ENCODE measurements around the gene WASF2. TPM values are rescaled to one million over a fixed set of nuclear protein-coding genes. Genes with fewer than 3 reads are reported as not detected.

Gene WASF2
- total RNA-seq, 2 donors from 2014 or later = 42.0 to 63.6 TPM

DNA sequence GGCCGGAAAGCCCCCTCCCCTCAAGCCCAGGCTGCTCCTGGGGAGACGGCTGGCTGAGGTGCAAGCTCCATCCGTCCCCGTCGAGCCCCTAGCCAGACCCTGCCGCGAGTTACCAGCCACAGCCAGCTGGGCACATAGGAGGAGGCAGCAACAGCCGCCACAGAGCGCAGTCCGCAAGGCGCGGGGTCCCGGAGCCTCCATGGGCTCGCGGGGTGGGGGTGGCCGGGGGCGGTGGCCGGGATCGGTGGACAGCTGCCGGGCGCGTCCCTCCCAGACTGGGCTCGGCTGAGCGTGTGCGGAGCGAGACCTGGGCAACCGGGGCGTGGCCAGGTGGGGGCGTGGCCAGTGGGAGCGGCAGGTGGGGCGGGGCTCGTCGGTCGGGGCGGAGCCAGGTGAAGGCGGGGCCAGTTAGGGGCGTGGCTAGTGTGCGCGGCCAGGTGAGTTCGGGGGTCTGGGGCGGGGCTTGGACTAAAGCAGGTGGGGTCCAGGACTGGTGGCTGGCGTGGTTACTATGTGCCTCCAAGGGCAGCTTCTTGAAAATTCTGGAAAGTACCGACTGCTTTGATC, 106.8 kb downstream of the WASF2 start, which contains the start of gene CD164L2:
CD164L2 (minus strand) TSS at position 295 of the 567 bp plus-strand sequence; CDS start at position 201, 94 bp downstream.
- peak; percentile 84 for DNase-seq (ENCODE audit: low spot score)
- H3K36me3 ChIP-seq = no peaks in the 10 kb centered on the region
- H3K4me1 ChIP-seq (replicated peaks) = peaks cover 4% of the 10 kb centered on the region
- WGBS = 25% methylated on average over 12 of the region's 43 CpGs
- peak within 1 kb of the TSS; percentile 21 to 41 for H3K4me3 ChIP-seq
- TF ChIP-seq, protein P1, sequence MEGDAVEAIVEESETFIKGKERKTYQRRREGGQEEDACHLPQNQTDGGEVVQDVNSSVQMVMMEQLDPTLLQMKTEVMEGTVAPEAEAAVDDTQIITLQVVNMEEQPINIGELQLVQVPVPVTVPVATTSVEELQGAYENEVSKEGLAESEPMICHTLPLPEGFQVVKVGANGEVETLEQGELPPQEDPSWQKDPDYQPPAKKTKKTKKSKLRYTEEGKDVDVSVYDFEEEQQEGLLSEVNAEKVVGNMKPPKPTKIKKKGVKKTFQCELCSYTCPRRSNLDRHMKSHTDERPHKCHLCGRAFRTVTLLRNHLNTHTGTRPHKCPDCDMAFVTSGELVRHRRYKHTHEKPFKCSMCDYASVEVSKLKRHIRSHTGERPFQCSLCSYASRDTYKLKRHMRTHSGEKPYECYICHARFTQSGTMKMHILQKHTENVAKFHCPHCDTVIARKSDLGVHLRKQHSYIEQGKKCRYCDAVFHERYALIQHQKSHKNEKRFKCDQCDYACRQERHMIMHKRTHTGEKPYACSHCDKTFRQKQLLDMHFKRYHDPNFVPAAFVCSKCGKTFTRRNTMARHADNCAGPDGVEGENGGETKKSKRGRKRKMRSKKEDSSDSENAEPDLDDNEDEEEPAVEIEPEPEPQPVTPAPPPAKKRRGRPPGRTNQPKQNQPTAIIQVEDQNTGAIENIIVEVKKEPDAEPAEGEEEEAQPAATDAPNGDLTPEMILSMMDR (IDR thresholded peaks at IDR 0.05) = no peak
- TF ChIP-seq POLR2A (IDR thresholded peaks at IDR 0.05) = peak; percentile 47
- TF ChIP-seq POLR2AphosphoS5 (IDR thresholded peaks at IDR 0.05) = peak; percentile 68
- no peaks in the 10 kb centered on the region for H3K27me3 ChIP-seq (replicated peaks; ENCODE audit: insufficient read depth)
- H3K9me3 ChIP-seq = no peaks in the 10 kb centered on the region
- intact Hi-C loops (cut with DNase I) = loop anchor here (10.0 kb wide), 1 partner anchor 278 kb away; no protein-coding TSS in a partner anchor
- H3K27ac ChIP-seq = peak within 1 kb of the TSS in 1 of 2 donors; percentile 30

DNA sequence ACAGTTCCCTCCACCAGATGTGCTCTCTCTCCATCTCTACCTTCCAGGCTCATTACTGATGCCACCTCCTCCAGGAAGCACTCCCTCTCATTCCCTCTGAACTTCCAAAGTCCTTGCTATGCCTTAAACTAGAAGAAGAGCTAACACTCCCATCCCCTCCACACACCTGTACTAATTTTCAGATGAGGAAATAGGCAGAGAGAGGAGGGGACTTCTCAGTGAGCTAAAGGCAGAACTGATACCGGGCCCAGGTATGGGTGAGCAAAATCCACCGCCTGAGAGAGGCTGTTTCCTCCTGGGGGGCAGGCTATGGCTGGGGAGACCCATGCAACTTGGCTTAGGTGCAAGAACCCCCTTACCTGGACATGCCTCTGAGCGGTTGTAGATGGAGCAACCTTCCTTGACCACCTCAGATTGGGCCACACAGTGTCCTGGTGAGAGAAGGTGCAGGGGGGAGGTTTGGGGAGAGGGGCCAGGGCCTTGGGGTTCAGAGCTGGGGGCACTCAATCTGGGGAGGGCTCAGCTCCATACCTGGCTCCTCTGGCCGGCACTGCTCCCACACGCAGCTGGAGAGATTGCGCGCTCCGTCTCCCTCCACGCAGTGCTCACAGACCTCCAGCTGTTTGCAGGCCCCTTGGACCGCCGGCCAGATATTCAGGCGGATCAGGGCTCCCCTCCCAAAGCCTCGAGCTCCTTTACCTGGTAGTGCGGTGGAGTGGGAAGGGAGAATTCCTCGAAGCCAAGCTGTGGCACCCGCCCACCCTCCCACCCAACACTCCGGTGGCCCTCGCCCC, 107.8 kb downstream of the WASF2 start:
- H3K4me3 ChIP-seq = no peak overlapping the region
- 65% methylated on average over 18 of the region's 18 CpGs for WGBS
- H3K4me1 ChIP-seq (replicated peaks) = peaks cover 4% of the 10 kb centered on the region
- H3K36me3 ChIP-seq = no peaks in the 10 kb centered on the region
- no peak for DNase-seq (ENCODE audit: low spot score)
- no peaks in the 10 kb centered on the region for H3K27me3 ChIP-seq (replicated peaks; ENCODE audit: insufficient read depth)
- no peak for TF ChIP-seq POLR2A (IDR thresholded peaks at IDR 0.05)
- TF ChIP-seq, protein P1 (IDR thresholded peaks at IDR 0.05) = no peak
- TF ChIP-seq POLR2AphosphoS5 (IDR thresholded peaks at IDR 0.05) = no peak
- H3K27ac ChIP-seq = no peak overlapping the region
- intact Hi-C loops (cut with DNase I) = loop anchor here (10.0 kb wide), 1 partner anchor 277 kb away; no protein-coding TSS in a partner anchor
- no peaks in the 10 kb centered on the region for H3K9me3 ChIP-seq

DNA sequence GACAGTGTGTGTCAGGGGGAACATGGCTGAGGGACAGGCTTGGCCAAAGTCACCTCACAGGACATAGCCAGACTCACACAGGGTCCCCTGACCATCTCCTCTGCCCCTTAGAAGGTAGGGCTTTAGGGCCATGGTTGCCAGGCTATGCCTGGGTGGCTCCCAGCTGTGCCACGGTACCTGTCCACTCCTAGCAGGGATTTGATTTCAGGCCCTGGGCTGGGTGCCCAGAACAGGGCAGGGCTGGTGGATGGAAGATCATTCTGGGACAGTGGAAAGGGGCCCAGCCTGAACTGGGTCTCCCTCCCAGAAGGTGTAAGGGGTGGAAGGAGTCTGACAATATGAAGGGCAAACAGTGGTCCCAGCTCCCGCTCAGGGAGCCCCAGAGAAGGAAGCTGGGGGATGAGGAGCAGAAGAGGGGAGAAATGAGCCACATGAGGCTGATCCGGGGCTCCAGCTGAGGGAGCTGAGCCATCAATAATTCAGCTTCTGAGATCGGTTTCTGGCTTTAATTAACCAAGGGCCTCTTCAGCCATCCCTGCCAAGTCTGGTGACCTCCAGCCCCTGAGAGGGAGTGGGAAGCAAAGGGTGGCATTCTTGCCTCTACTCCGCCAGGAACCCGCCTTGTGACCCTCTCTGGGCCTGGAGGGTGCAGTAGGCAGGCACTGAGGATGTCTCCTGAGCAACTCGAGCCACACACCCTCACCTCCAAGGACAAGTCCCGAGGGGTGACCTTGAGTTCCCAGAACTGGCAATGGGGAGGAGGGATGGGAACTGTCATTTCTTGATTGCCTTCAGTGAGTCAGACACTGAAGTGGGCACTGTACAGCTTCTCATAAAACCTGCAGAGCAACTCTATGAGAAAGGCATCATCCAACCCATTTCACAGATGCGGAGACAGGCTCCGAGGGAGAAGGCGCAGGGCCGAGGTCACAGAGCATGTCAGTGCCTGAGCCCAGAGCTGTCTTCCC, 108.9 kb downstream of the WASF2 start:
- no peak overlapping the region for H3K4me3 ChIP-seq
- peak overlapping the region in 1 of 2 donors; percentile 48 for H3K27ac ChIP-seq
- TF ChIP-seq, protein P1 (IDR thresholded peaks at IDR 0.05) = no peak
- no peak for TF ChIP-seq POLR2A (IDR thresholded peaks at IDR 0.05)
- TF ChIP-seq POLR2AphosphoS5 (IDR thresholded peaks at IDR 0.05) = no peak
- intact Hi-C loops (cut with DNase I) = loop anchor here (10.0 kb wide), 1 partner anchor 276 kb away; no protein-coding TSS in a partner anchor
- no peaks in the 10 kb centered on the region for H3K36me3 ChIP-seq
- DNase-seq (ENCODE audit: low spot score) = no peak
- peaks cover 4% of the 10 kb centered on the region for H3K4me1 ChIP-seq (replicated peaks)
- H3K27me3 ChIP-seq (replicated peaks; ENCODE audit: insufficient read depth) = no peaks in the 10 kb centered on the region
- no peaks in the 10 kb centered on the region for H3K9me3 ChIP-seq
- 71% methylated on average over 12 of the region's 12 CpGs for WGBS

DNA sequence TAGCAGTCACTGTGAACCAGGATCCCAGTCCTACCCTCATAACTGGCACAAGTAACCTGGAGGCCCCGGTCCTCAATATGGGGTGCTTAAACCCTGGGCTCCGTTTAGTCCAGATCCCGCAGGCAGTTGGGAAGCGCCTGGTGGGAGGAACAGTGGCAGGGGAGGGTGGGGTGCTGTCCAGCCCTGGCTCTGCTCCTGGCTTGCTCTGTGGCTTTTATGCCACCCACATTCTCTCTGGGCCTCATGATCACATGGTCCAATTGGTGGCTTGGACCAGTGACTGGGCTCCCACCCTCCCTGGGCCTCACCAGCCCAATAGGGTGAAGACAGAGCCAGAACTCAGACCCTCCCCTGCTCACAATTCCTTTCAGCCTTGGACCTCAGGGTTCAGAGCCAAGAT, 109.7 kb downstream of the WASF2 start:
- Histone ChIP-seq H3K27me3 (replicated peaks; ENCODE audit: insufficient read depth) (no peaks in the 10 kb centered on the region), H3K27ac (peak overlapping the region; percentile 4 to 48), H3K36me3 (no peaks in the 10 kb centered on the region), H3K4me3 (no peak overlapping the region), H3K9me3 (no peaks in the 10 kb centered on the region), H3K4me1 (replicated peaks) (peaks cover 4% of the 10 kb centered on the region)
- intact Hi-C loops (cut with DNase I) = loop anchor here (10.0 kb wide), 1 partner anchor 275 kb away; no protein-coding TSS in a partner anchor
- WGBS = 83% methylated on average over 4 of the region's 4 CpGs
- TF ChIP-seq, protein P1 (IDR thresholded peaks at IDR 0.05) = no peak
- TF ChIP-seq POLR2A (IDR thresholded peaks at IDR 0.05) = no peak
- no peak for TF ChIP-seq POLR2AphosphoS5 (IDR thresholded peaks at IDR 0.05)
- DNase-seq (ENCODE audit: low spot score) = no peak
